Measurements from ENCODE around the gene TSLP.

The TSLP gene

GRCh38 chr5:111099058-111099778 lies 27.7 kb downstream of the TSLP start:
- DNase-seq = no peak

- no peak for DNase-seq
Measured at GRCh38 chr5:111106320-111106948, 34.9 kb downstream of the TSLP start.

GRCh38 chr5:111107371-111107770 lies 35.9 kb downstream of the TSLP start:
- DNase-seq = no peak

GRCh38 chr5:111111956-111112355 lies 40.4 kb downstream of the TSLP start:
- DNase-seq = no peak

- no peak for DNase-seq
Measured at GRCh38 chr5:111113678-111114077, 42.2 kb downstream of the TSLP start.

GRCh38 chr5:111115229-111115628 lies 43.7 kb downstream of the TSLP start:
- DNase-seq = no peak

- DNase-seq = no peak
Measured at GRCh38 chr5:111116550-111116949, 45.0 kb downstream of the TSLP start.

GRCh38 chr5:111117136-111117535 lies 45.6 kb downstream of the TSLP start:
- no peak for DNase-seq

GRCh38 chr5:111119221-111119620 lies 47.7 kb downstream of the TSLP start:
- DNase-seq = no peak

GRCh38 chr5:111119856-111120255 lies 48.3 kb downstream of the TSLP start:
- no peak for DNase-seq

- DNase-seq = no peak
Measured at GRCh38 chr5:111120911-111121310, 49.4 kb downstream of the TSLP start.

GRCh38 chr5:111121926-111122325 lies 50.4 kb downstream of the TSLP start:
- DNase-seq = no peak

- no peak for DNase-seq
Measured at GRCh38 chr5:111122398-111122797, 50.9 kb downstream of the TSLP start.

GRCh38 chr5:111124793-111125192 lies 53.3 kb downstream of the TSLP start:
- DNase-seq = no peak

GRCh38 chr5:111126896-111127295 lies 55.4 kb downstream of the TSLP start:
- DNase-seq = no peak

Data from NCI-H2029 treated with DMSO at 0.1 percent for 48 hours (cell line).